H9 (cell line): ENCODE results near the gene ITIH2. TPM values are rescaled to one million over a fixed set of nuclear protein-coding genes. Genes with fewer than 3 reads are reported as not detected.

Experiments used
- DNase-seq: peaks from one replicate; pipeline ENCODE4 v3.0.0-alpha.2; 2017
- H2AFZ ChIP-seq: one replicate; pipeline ENCODE4 v1.6.1; 2013; ENCODE audit warnings: mild to moderate bottlenecking, low read length, control low read depth, moderate library complexity
- H2AK5ac ChIP-seq: 2 replicates; pipeline ENCODE4 v1.6.1; 2013; ENCODE audit warnings: low read length, control low read depth, mixed read lengths; ENCODE audit not compliant: insufficient read length
- H2BK120ac ChIP-seq: one replicate; pipeline ENCODE4 v1.6.1; 2013; ENCODE audit warnings: low read depth, mild to moderate bottlenecking, low read length, control low read depth, inconsistent platforms; ENCODE audit not compliant: poor library complexity, severe bottlenecking
- H2BK12ac ChIP-seq: 2 replicates; pipeline ENCODE4 v1.6.1; 2013; ENCODE audit warnings: low read length, control low read depth, mixed read lengths, low read depth; ENCODE audit not compliant: insufficient read length
- H2BK15ac ChIP-seq: 2 replicates; pipeline ENCODE4 v1.6.1; 2013; ENCODE audit warnings: low read depth, low read length, control low read depth
- H2BK20ac ChIP-seq: one replicate; pipeline ENCODE4 v1.6.1; 2013; ENCODE audit warnings: low read depth, mild to moderate bottlenecking, low read length, control low read depth, inconsistent platforms; ENCODE audit not compliant: poor library complexity, severe bottlenecking
- H2BK5ac ChIP-seq: 2 replicates; pipeline ENCODE4 v1.6.1; 2013; ENCODE audit warnings: low read length, control low read depth, mixed read lengths; ENCODE audit not compliant: insufficient read length
- H3K14ac ChIP-seq: 2 replicates; pipeline ENCODE4 v1.6.1; 2013; ENCODE audit warnings: low read length, control low read depth; ENCODE audit not compliant: insufficient read depth
- H3K18ac ChIP-seq: 2 replicates; pipeline ENCODE4 v1.6.1; 2013; ENCODE audit warnings: low read depth, mild to moderate bottlenecking, mixed read lengths, low read length, control low read depth; ENCODE audit not compliant: insufficient read length
- H3K23ac ChIP-seq: 2 replicates; pipeline ENCODE4 v1.6.1; 2013; ENCODE audit warnings: low read length, control low read depth, mixed read lengths, low read depth; ENCODE audit not compliant: insufficient read length
- H3K23me2 ChIP-seq: 2 replicates; pipeline ENCODE4 v1.6.1; 2013; ENCODE audit warnings: low read depth, mild to moderate bottlenecking, mixed read lengths, low read length, control low read depth; ENCODE audit not compliant: insufficient read length, poor library complexity, severe bottlenecking
- H3K27ac ChIP-seq: 2 replicates; pipeline ENCODE4 v1.5.1; 2013; ENCODE audit warnings: low read length, control low read depth, mixed read lengths, low read depth; ENCODE audit not compliant: insufficient read length
- H3K27me3 ChIP-seq: 2 replicates; pipeline ENCODE4 v1.6.1; 2013; ENCODE audit warnings: low read length, control low read depth, inconsistent platforms; ENCODE audit not compliant: insufficient read depth
- H3K4ac ChIP-seq: 2 replicates; pipeline ENCODE4 v1.6.1; 2013; ENCODE audit warnings: low read depth, mild to moderate bottlenecking, control low read depth, inconsistent platforms, low read length, moderate library complexity
- H3K4me1 ChIP-seq: 2 replicates; pipeline ENCODE4 v1.6.1; 2013; ENCODE audit warnings: low read length, control low read depth, inconsistent platforms; ENCODE audit not compliant: insufficient read depth
- H3K4me2 ChIP-seq: 2 replicates; pipeline ENCODE4 v1.6.1; 2013; ENCODE audit warnings: low read length, control low read depth, mixed read lengths; ENCODE audit not compliant: insufficient read length, insufficient read depth
- H3K56ac ChIP-seq: 2 replicates; pipeline ENCODE4 v1.6.1; 2013; ENCODE audit warnings: low read depth, mild to moderate bottlenecking, mixed read lengths, low read length, control low read depth; ENCODE audit not compliant: insufficient read length
- H3K79me1 ChIP-seq: 2 replicates; pipeline ENCODE4 v1.6.1; 2013; ENCODE audit warnings: low read depth, mild to moderate bottlenecking, moderate library complexity, low read length, control low read depth, inconsistent platforms; ENCODE audit not compliant: insufficient read depth, poor library complexity, severe bottlenecking
- H3K79me2 ChIP-seq: 2 replicates; pipeline ENCODE4 v1.6.1; 2013; ENCODE audit warnings: low read length, control low read depth, inconsistent platforms; ENCODE audit not compliant: insufficient read depth
- H3K9ac ChIP-seq: 2 replicates; pipeline ENCODE4 v1.6.1; 2013; ENCODE audit warnings: low read length, control low read depth, mixed read lengths; ENCODE audit not compliant: insufficient read length; ENCODE audit errors: extremely low read depth
- H3K9me3 ChIP-seq: one replicate; pipeline ENCODE4 v1.6.1; 2013; ENCODE audit warnings: low read depth, low read length, inconsistent platforms; ENCODE audit not compliant: control insufficient read depth
- H3T11ph ChIP-seq: one replicate; pipeline ENCODE4 v1.6.1; 2013; ENCODE audit warnings: mild to moderate bottlenecking, low read length, control low read depth, inconsistent platforms
- H4K20me1 ChIP-seq: one replicate; pipeline ENCODE4 v1.6.1; 2013; ENCODE audit not compliant: control insufficient read depth, insufficient read length, insufficient read depth
- H4K5ac ChIP-seq: 2 replicates; pipeline ENCODE4 v1.6.1; 2013; ENCODE audit warnings: low read depth, mild to moderate bottlenecking, mixed read lengths, low read length, control low read depth; ENCODE audit not compliant: insufficient read length
- H4K8ac ChIP-seq: replicated peaks from 2 replicates; pipeline ENCODE4 v1.6.1; 2013; ENCODE audit warnings: low read length, control low read depth, mixed read lengths, low read depth; ENCODE audit not compliant: insufficient read length
- H4K91ac ChIP-seq: 2 replicates; pipeline ENCODE4 v1.6.1; 2013; ENCODE audit warnings: low read depth, mild to moderate bottlenecking, moderate library complexity, mixed read lengths, low read length, control low read depth; ENCODE audit not compliant: insufficient read length
- H3K27ac Mint-ChIP-seq, 3 experiments: 2 replicates in 2 of 3; 3 replicates in 1 of 3; pipeline ENCODE4 v1.8.0; 2020 to 2021; ENCODE audit warnings: mixed read lengths in 3 of 3, mild to moderate bottlenecking in 1 of 3, moderate library complexity in 1 of 3
- H3K27me3 Mint-ChIP-seq: 2 replicates; pipeline ENCODE4 v1.8.0; 2021; ENCODE audit warnings: low read depth, mild to moderate bottlenecking, moderate library complexity, mixed read lengths
- H3K36me3 Mint-ChIP-seq, 3 experiments: 2 replicates in 2 of 3; 3 replicates in 1 of 3; pipeline ENCODE4 v1.8.0; 2020 to 2021; ENCODE audit warnings: low read depth in 3 of 3, mixed read lengths in 3 of 3; ENCODE audit not compliant: insufficient read depth in 1 of 3
- H3K4me1 Mint-ChIP-seq, 2 experiments: 2 replicates each; pipeline ENCODE4 v1.8.0; 2020; ENCODE audit warnings: mixed read lengths in 2 of 2
- H3K4me3 Mint-ChIP-seq, 2 experiments: 2 replicates in 1 of 2; 3 replicates in 1 of 2; pipeline ENCODE4 v1.8.0; 2020 to 2021; ENCODE audit warnings: mild to moderate bottlenecking in 2 of 2, mixed read lengths in 2 of 2, moderate library complexity in 1 of 2
- H3K9me3 Mint-ChIP-seq, 2 experiments: 2 replicates in 1 of 2; 3 replicates in 1 of 2; pipeline ENCODE4 v1.8.0; 2020; ENCODE audit warnings: mild to moderate bottlenecking in 2 of 2, mixed read lengths in 2 of 2, moderate library complexity in 1 of 2
- CTCF ChIP-seq: fragments of 200-600 bp; sonication (generic); conservative IDR thresholded peaks from 3 replicates; pipeline ENCODE4 v1.8.0; 2021; ENCODE audit warnings: antibody characterized with exemption, mild to moderate bottlenecking
- WGBS: extraction: QIAGEN DNeasy Blood & Tissue Kit; methylation state at CpG from one replicate; pipeline ENCODE4 v1.1.7; 2013; ENCODE audit warnings: missing lambda C conversion rate, low lambda C conversion rate, mixed read lengths; ENCODE audit not compliant: insufficient read length; ENCODE audit errors: extremely low coverage; 5-methylcytosine and 5-hydroxymethylcytosine counted together
- total RNA-seq: library from RNA; stranded (reverse); gene quantifications from 2 replicates; pipeline ENCODE4 v1.2.1, GENCODE V29; 2021

ITIH2 gene
- total RNA-seq, 1 experiment from 2014 or later = not detected

GRCh38 chr10:7704071-7705016 lies 1.2 kb downstream of the ITIH2 start:
- DNase-seq = no peak
- H3K23me2 ChIP-seq = no peaks in the 10 kb centered on the region
- H3K9ac ChIP-seq = no peak overlapping the region
- no peak overlapping the region for H4K91ac ChIP-seq
- H2AK5ac ChIP-seq = no peak overlapping the region
- no peak overlapping the region for H3K23ac ChIP-seq
- H3K4me2 ChIP-seq = no peak overlapping the region
- peaks cover 5 to 6% of the 10 kb centered on the region in 2 experiments; a peak in 3 of 4 replicates for H3K4me1 Mint-ChIP-seq
- WGBS = no CpG with 5 or more reads among the region's 8 CpGs
- no peak overlapping the region for H3K4ac ChIP-seq
- H4K5ac ChIP-seq = no peak overlapping the region
- H2BK120ac ChIP-seq = no peak overlapping the region
- no peak overlapping the region for H2BK15ac ChIP-seq
- H3K27me3 Mint-ChIP-seq = peaks cover 2% of the 10 kb centered on the region; the same call in 1 of the 2 replicates
- H3K14ac ChIP-seq = no peak overlapping the region
- peaks cover 0 to 1% of the 10 kb centered on the region in 2 experiments; a peak in 2 of 5 replicates for H3K9me3 Mint-ChIP-seq
- H3K27ac Mint-ChIP-seq = no peak overlapping the region
- peaks cover 3% of the 10 kb centered on the region; the same call in 1 of the 2 replicates for H3K4me1 ChIP-seq
- H3K36me3 Mint-ChIP-seq = no peaks in the 10 kb centered on the region
- no peak overlapping the region for H4K8ac ChIP-seq
- no peak overlapping the region for H2BK20ac ChIP-seq
- H2BK5ac ChIP-seq = no peak overlapping the region
- H3K79me1 ChIP-seq = no peaks in the 10 kb centered on the region
- no peak overlapping the region for H3K18ac ChIP-seq
- H3K27me3 ChIP-seq = no peaks in the 10 kb centered on the region
- H3K4me3 Mint-ChIP-seq = no peak overlapping the region
- H3K27ac ChIP-seq = no peak overlapping the region
- H2AFZ ChIP-seq = no peak overlapping the region
- TF ChIP-seq CTCF = no peak
- no peaks in the 10 kb centered on the region for H3K79me2 ChIP-seq
- no peak overlapping the region for H2BK12ac ChIP-seq
- no peak overlapping the region for H3K56ac ChIP-seq
- H4K20me1 ChIP-seq = no peaks in the 10 kb centered on the region
- no peaks in the 10 kb centered on the region for H3K9me3 ChIP-seq
- no peak overlapping the region for H3T11ph ChIP-seq
